HG03565 (cell line): Measurements from ENCODE around the gene MICAL3.
A peak's percentile ranks its signal among the peaks of the same experiment; 100 is the strongest.

Source experiments
- ATAC-seq: cut with Tn5 transposase; IDR thresholded peaks from one replicate; pipeline ENCODE4 v1.9.1; 2021; ENCODE audit warnings: mild to moderate bottlenecking, moderate library complexity; ENCODE audit not compliant: unreplicated experiment

Gene MICAL3

GRCh38 chr22:17785185-17786184 is 238.9 kb downstream of the MICAL3 start:
- ATAC-seq = no peak

GRCh38 chr22:17784776-17785175 is 239.6 kb downstream of the MICAL3 start:
- ATAC-seq = no peak

- ATAC-seq = no peak
These were observed 240.4 kb downstream of the MICAL3 start for GRCh38 chr22:17783773-17784480.

GRCh38 chr22:17783312-17783711 is 241.0 kb downstream of the MICAL3 start:
- ATAC-seq = no peak

- ATAC-seq = no peak
These were observed 241.7 kb downstream of the MICAL3 start for GRCh38 chr22:17782621-17783020.

GRCh38 chr22:17782158-17782557 is 242.2 kb downstream of the MICAL3 start:
- ATAC-seq = no peak

GRCh38 chr22:17781319-17782031 is 242.9 kb downstream of the MICAL3 start:
- ATAC-seq = no peak

- ATAC-seq = no peak
These were observed 243.5 kb downstream of the MICAL3 start for GRCh38 chr22:17780741-17781318.

GRCh38 chr22:17780116-17780740 is 244.1 kb downstream of the MICAL3 start:
- no peak for ATAC-seq

GRCh38 chr22:17779286-17780115 is 244.9 kb downstream of the MICAL3 start:
- peak; percentile 32 for ATAC-seq

- ATAC-seq = no peak
These were observed 245.9 kb downstream of the MICAL3 start for GRCh38 chr22:17778412-17778976.

GRCh38 chr22:17777717-17778044 is 246.7 kb downstream of the MICAL3 start:
- no peak for ATAC-seq

- no peak for ATAC-seq
These were observed 247.2 kb downstream of the MICAL3 start for GRCh38 chr22:17777005-17777716.

GRCh38 chr22:17775781-17776465 is 248.4 kb downstream of the MICAL3 start:
- no peak for ATAC-seq

- no peak for ATAC-seq
These were observed 249.3 kb downstream of the MICAL3 start for GRCh38 chr22:17774926-17775685.

- ATAC-seq = no peak
These were observed 250.0 kb downstream of the MICAL3 start, which contains the start of gene BID for GRCh38 chr22:17774206-17774925. Gene BID, minus strand, starts transcription at chr22:17774469. Its CDS starts 24,353 bp downstream, at chr22:17750116.
